Urinary bladder (tissue), 4 donors: ENCODE measurements around the gene IWS1. TPM values are rescaled to one million over a fixed set of nuclear protein-coding genes. Genes with fewer than 3 reads are reported as not detected.

Experiments used
- DNase-seq: peaks from one replicate; pipeline ENCODE4 v3.0.0-alpha.2; 2015; ENCODE audit errors: extremely low spot score
- H3K27ac ChIP-seq: one replicate; pipeline ENCODE4 v1.5.1; 2013; ENCODE audit warnings: low read depth, mild to moderate bottlenecking, moderate library complexity
- H3K36me3 ChIP-seq: one replicate; pipeline ENCODE4 v1.6.1; 2013; ENCODE audit warnings: mild to moderate bottlenecking, moderate library complexity; ENCODE audit not compliant: insufficient read depth
- H3K4me1 ChIP-seq: one replicate; pipeline ENCODE4 v1.6.1; 2013; ENCODE audit warnings: mild to moderate bottlenecking, moderate library complexity; ENCODE audit not compliant: insufficient read depth
- H3K4me3 ChIP-seq: one replicate; pipeline ENCODE4 v1.5.1; 2013; ENCODE audit warnings: low read depth, low read length
- WGBS: extraction: QIAGEN DNeasy Blood & Tissue Kit; methylation state at CpG from one replicate; pipeline ENCODE4 v1.1.7; 2013; 5-methylcytosine and 5-hydroxymethylcytosine counted together
- polyA plus RNA-seq: library from polyadenylated mRNA; stranded (reverse); fragments of 200-250 nt; gene quantifications from one replicate; pipeline ENCODE4 v1.2.3, GENCODE V29; 2013
- small RNA-seq: library from RNA; depleted of rRNA; stranded (forward); fragments of <200 nt; gene quantifications from one replicate; pipeline ENCODE3, GENCODE V24; 2014
- total RNA-seq: library from RNA; depleted of rRNA; stranded (reverse); fragments of >200 nt; gene quantifications from one replicate; pipeline ENCODE4 v1.2.3, GENCODE V29; 2014
- donor health status: healthy with polysubstance abuse.
- donor health status: healthy.

Gene IWS1
- total and polyA plus RNA-seq, 2 donors = 29.9 to 38.9 TPM

- Histone ChIP-seq H3K4me3 (no peak overlapping the region), H3K4me1 (no peaks in the 10 kb centered on the region), H3K36me3 (no peaks in the 10 kb centered on the region), H3K27ac (no peak overlapping the region)
- DNase-seq = no peak
- WGBS = 92% methylated on average over 5 of the region's 5 CpGs
These were observed 86.9 kb downstream of the IWS1 start for GRCh38 chr2:127439343-127439742.

GRCh38 chr2:127437781-127438726 is 88.2 kb downstream of the IWS1 start:
- no peaks in the 10 kb centered on the region for H3K4me1 ChIP-seq
- no peaks in the 10 kb centered on the region for H3K36me3 ChIP-seq
- H3K27ac ChIP-seq = no peak overlapping the region
- no peak overlapping the region for H3K4me3 ChIP-seq
- no peak for DNase-seq
- WGBS = 86% methylated on average over 13 of the region's 13 CpGs

- no peak for DNase-seq
- no peaks in the 10 kb centered on the region for H3K4me1 ChIP-seq
- WGBS = 89% methylated on average over 9 of the region's 9 CpGs
- H3K4me3 ChIP-seq = no peak overlapping the region
- H3K36me3 ChIP-seq = no peaks in the 10 kb centered on the region
- H3K27ac ChIP-seq = no peak overlapping the region
These were observed 89.2 kb downstream of the IWS1 start for GRCh38 chr2:127437056-127437455.

- H3K4me1 ChIP-seq = no peaks in the 10 kb centered on the region
- DNase-seq = no peak
- H3K36me3 ChIP-seq = no peaks in the 10 kb centered on the region
- 92% methylated on average over 6 of the region's 6 CpGs for WGBS
- no peak overlapping the region for H3K4me3 ChIP-seq
- H3K27ac ChIP-seq = no peak overlapping the region
These were observed 91.8 kb downstream of the IWS1 start for GRCh38 chr2:127434515-127434914.

- DNase-seq = no peak
- WGBS = 82% methylated on average over 14 of the region's 14 CpGs
- no peaks in the 10 kb centered on the region for H3K36me3 ChIP-seq
- no peaks in the 10 kb centered on the region for H3K4me1 ChIP-seq
- H3K27ac ChIP-seq = no peak overlapping the region
- H3K4me3 ChIP-seq = no peak overlapping the region
These were observed 94.8 kb downstream of the IWS1 start for GRCh38 chr2:127431408-127432023.

Small RNAs within 50 kb of the gene (small RNA-seq; reads per million reads assigned to genes)
- gene RNU4-48P = not detected

Other genes starting within 250 kb of the IWS1 start
- 36.0 TPM for gene ERCC3, start 232.3 kb downstream of the IWS1 start, total RNA-seq
- 38.2 TPM for gene ERCC3, start 232.3 kb downstream of the IWS1 start, polyA plus RNA-seq
- 61.3 TPM for gene MAP3K2, start 138.5 kb downstream of the IWS1 start, total RNA-seq
- gene MAP3K2, start 138.5 kb downstream of the IWS1 start, polyA plus RNA-seq = 11.3 TPM
- 0.74 TPM for gene PROC, start 108.1 kb downstream of the IWS1 start, total RNA-seq
- gene PROC, start 108.1 kb downstream of the IWS1 start, polyA plus RNA-seq = 0.43 TPM
- gene MYO7B, start 9.2 kb upstream of the IWS1 start, total RNA-seq = 0.11 TPM
- 0.51 TPM for gene MYO7B, start 9.2 kb upstream of the IWS1 start, polyA plus RNA-seq
- gene GPR17, start 119.7 kb upstream of the IWS1 start, total RNA-seq = 0.11 TPM
- 0.47 TPM for gene GPR17, start 119.7 kb upstream of the IWS1 start, polyA plus RNA-seq
- 18.7 TPM for gene LIMS2, start 149.0 kb upstream of the IWS1 start, total RNA-seq
- gene LIMS2, start 149.0 kb upstream of the IWS1 start, polyA plus RNA-seq = 346 TPM
- 7.2 TPM for gene SFT2D3, start 175.0 kb upstream of the IWS1 start, total RNA-seq
- gene SFT2D3, start 175.0 kb upstream of the IWS1 start, polyA plus RNA-seq = 5.5 TPM